ENCODE measurements around the gene IL17D. TPM values are rescaled to one million over a fixed set of nuclear protein-coding genes. Genes with fewer than 3 reads are reported as not detected.

Gene IL17D
- total and polyA plus RNA-seq, 9 donors, result 1.7 to 12.6 (median 4.4) TPM

GRCh38 chr13:20749377-20749776, 45.9 kb downstream of the IL17D start:
- no peak for DNase-seq
- TF ChIP-seq, protein P1, sequence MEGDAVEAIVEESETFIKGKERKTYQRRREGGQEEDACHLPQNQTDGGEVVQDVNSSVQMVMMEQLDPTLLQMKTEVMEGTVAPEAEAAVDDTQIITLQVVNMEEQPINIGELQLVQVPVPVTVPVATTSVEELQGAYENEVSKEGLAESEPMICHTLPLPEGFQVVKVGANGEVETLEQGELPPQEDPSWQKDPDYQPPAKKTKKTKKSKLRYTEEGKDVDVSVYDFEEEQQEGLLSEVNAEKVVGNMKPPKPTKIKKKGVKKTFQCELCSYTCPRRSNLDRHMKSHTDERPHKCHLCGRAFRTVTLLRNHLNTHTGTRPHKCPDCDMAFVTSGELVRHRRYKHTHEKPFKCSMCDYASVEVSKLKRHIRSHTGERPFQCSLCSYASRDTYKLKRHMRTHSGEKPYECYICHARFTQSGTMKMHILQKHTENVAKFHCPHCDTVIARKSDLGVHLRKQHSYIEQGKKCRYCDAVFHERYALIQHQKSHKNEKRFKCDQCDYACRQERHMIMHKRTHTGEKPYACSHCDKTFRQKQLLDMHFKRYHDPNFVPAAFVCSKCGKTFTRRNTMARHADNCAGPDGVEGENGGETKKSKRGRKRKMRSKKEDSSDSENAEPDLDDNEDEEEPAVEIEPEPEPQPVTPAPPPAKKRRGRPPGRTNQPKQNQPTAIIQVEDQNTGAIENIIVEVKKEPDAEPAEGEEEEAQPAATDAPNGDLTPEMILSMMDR (IDR thresholded peaks at IDR 0.05), result no peak
- no peak for TF ChIP-seq POLR2A (IDR thresholded peaks at IDR 0.05)
- TF ChIP-seq EP300 (IDR thresholded peaks at IDR 0.05), result no peak
- Histone ChIP-seq H3K27ac (no peak overlapping the region), H3K4me3 (no peak overlapping the region), H3K4me1 (ENCODE audit: insufficient read depth) (no peaks in the 10 kb centered on the region), H3K36me3 (no peaks in the 10 kb centered on the region), H3K27me3 (no peaks in the 10 kb centered on the region), H3K9me3 (peaks cover 0 to 3% of the 10 kb centered on the region in 2 donors)
- WGBS, 3 donors, result 92 to 100% (median 94%) methylated on average over 1 of the region's 1 CpG
- intact Hi-C loops (cut with DNase I), result no loop called here

- Histone ChIP-seq H3K27ac (no peak overlapping the region), H3K4me1 (ENCODE audit: insufficient read depth) (no peaks in the 10 kb centered on the region), H3K9me3 (peaks cover 0 to 10% of the 10 kb centered on the region in 2 donors), H3K4me3 (no peak overlapping the region), H3K27me3 (no peaks in the 10 kb centered on the region), H3K36me3 (no peaks in the 10 kb centered on the region)
- intact Hi-C loops (cut with DNase I), result no loop called here
- no peak for DNase-seq
- TF ChIP-seq EP300 (IDR thresholded peaks at IDR 0.05) (no peak), POLR2A (IDR thresholded peaks at IDR 0.05) (no peak)
- TF ChIP-seq, protein P1 (IDR thresholded peaks at IDR 0.05), result no peak
Observed at GRCh38 chr13:20754009-20754408, 50.5 kb downstream of the IL17D start.

GRCh38 chr13:20760872-20761271, 57.4 kb downstream of the IL17D start:
- TF ChIP-seq, protein P1 (IDR thresholded peaks at IDR 0.05), result no peak
- no peak for TF ChIP-seq EP300 (IDR thresholded peaks at IDR 0.05)
- no peak for TF ChIP-seq POLR2A (IDR thresholded peaks at IDR 0.05)
- no peaks in the 10 kb centered on the region for H3K36me3 ChIP-seq
- DNase-seq, result no peak
- H3K4me1 ChIP-seq (ENCODE audit: insufficient read depth), result no peaks in the 10 kb centered on the region
- 82 to 91% (median 88%) methylated on average over 3 of the region's 3 CpGs for WGBS, 3 donors
- H3K27me3 ChIP-seq, result no peaks in the 10 kb centered on the region
- no peak overlapping the region for H3K4me3 ChIP-seq
- H3K9me3 ChIP-seq, result no peaks in the 10 kb centered on the region
- H3K27ac ChIP-seq, result no peak overlapping the region
- intact Hi-C loops (cut with DNase I), result no loop called here

- Histone ChIP-seq H3K9me3 (peaks cover 0 to 4% of the 10 kb centered on the region in 2 donors), H3K4me3 (no peak overlapping the region), H3K36me3 (no peaks in the 10 kb centered on the region), H3K27me3 (no peaks in the 10 kb centered on the region), H3K4me1 (ENCODE audit: insufficient read depth) (peaks cover under 1% of the 10 kb centered on the region), H3K27ac (no peak overlapping the region)
- intact Hi-C loops (cut with DNase I), result no loop called here
- TF ChIP-seq EP300 (IDR thresholded peaks at IDR 0.05) (no peak), POLR2A (IDR thresholded peaks at IDR 0.05) (no peak)
- TF ChIP-seq, protein P1 (IDR thresholded peaks at IDR 0.05), result no peak
- 91 to 98% (median 95%) methylated on average over 2 of the region's 2 CpGs for WGBS, 3 donors
- no peak for DNase-seq
Observed at GRCh38 chr13:20767309-20767943, 63.9 kb downstream of the IL17D start.
